GM19372 (cell line): ENCODE measurements around the gene RNPEP.
"Not testable (repeated sequence)": the region's sequence is repeated elsewhere in the genome, so short reads cannot be mapped to it uniquely, and the experiment has no call there.

Experiments
- ATAC-seq: cut with Tn5 transposase; IDR thresholded peaks from one replicate; pipeline ENCODE4 v1.9.1; 2021; ENCODE audit warnings: mild to moderate bottlenecking, low read depth, moderate library complexity; ENCODE audit not compliant: unreplicated experiment

The RNPEP gene

GRCh38 chr1:202034149-202034682 lies 51.8 kb downstream of the RNPEP start:
- no peak for ATAC-seq

GRCh38 chr1:202034683-202035462 lies 52.4 kb downstream of the RNPEP start:
- peak; percentile 65 for ATAC-seq

- no peak for ATAC-seq
Measured at GRCh38 chr1:202036595-202037387, 54.3 kb downstream of the RNPEP start.

- ATAC-seq: no peak
Measured at GRCh38 chr1:202037706-202038296, 55.4 kb downstream of the RNPEP start.

GRCh38 chr1:202038688-202039346 lies 56.4 kb downstream of the RNPEP start:
- no peak for ATAC-seq

GRCh38 chr1:202045705-202046104 lies 63.3 kb downstream of the RNPEP start:
- no peak for ATAC-seq

- no peak for ATAC-seq
Measured at GRCh38 chr1:202046227-202046626, 63.8 kb downstream of the RNPEP start.

GRCh38 chr1:202046748-202047708 lies 64.6 kb downstream of the RNPEP start:
- ATAC-seq: no peak

- ATAC-seq: no peak
Measured at GRCh38 chr1:202047977-202048376, 65.5 kb downstream of the RNPEP start.

GRCh38 chr1:202049129-202049528 lies 66.7 kb downstream of the RNPEP start:
- no peak for ATAC-seq

- no peak for ATAC-seq
Measured at GRCh38 chr1:202054094-202054493, 71.6 kb downstream of the RNPEP start.

- ATAC-seq: not testable (repeated sequence)
Measured at GRCh38 chr1:202054673-202055072, 72.2 kb downstream of the RNPEP start.
